ENCODE results near the gene CXCR5. TPM values are rescaled to one million over a fixed set of nuclear protein-coding genes. Genes with fewer than 3 reads are reported as not detected.

Gene CXCR5
- total RNA-seq, 2 donors from 2014 or later, result 0.07 TPM; not detected in 1

GRCh38 chr11:118938491-118939403 is 55.1 kb downstream of the CXCR5 start:
- H3K27me3 ChIP-seq (ENCODE audit: control insufficient read depth, insufficient read depth, low read length, poor library complexity, severe bottlenecking), result no peaks in the 10 kb centered on the region
- Mint-ChIP-seq H3K4me3 (no peak overlapping the region), H3K36me3 (ENCODE audit: low read depth) (no peaks in the 10 kb centered on the region), H3K4me1 (peaks cover 6% of the 10 kb centered on the region), H3K9me3 (no peaks in the 10 kb centered on the region), H3K27me3 (ENCODE audit: insufficient read depth) (peaks cover 31% of the 10 kb centered on the region), H3K27ac (no peak overlapping the region)
- no peak for DNase-seq
- WGBS, 2 experiments (ENCODE audit: insufficient coverage in 1 of 2, insufficient read length in 1 of 2), result 82 to 86% methylated on average over 10 to 11 of the region's 11 CpGs
- H3K9me3 ChIP-seq (ENCODE audit: control insufficient read depth, low read length), result no peaks in the 10 kb centered on the region
- H3K27ac ChIP-seq (ENCODE audit: low read depth, low read length), result no peak overlapping the region
- H3K4me1 ChIP-seq (ENCODE audit: control insufficient read depth, insufficient read depth, low read length), result no peaks in the 10 kb centered on the region
- no peak overlapping the region for H3K9ac ChIP-seq (ENCODE audit: extremely low read depth, low read length, poor library complexity, severe bottlenecking)
- no peak for TF ChIP-seq CTCF (conservative IDR thresholded peaks at IDR 0.05)
- H3K36me3 ChIP-seq (ENCODE audit: control insufficient read depth, insufficient read depth, low read length), result no peaks in the 10 kb centered on the region
- no peak overlapping the region for H3K4me3 ChIP-seq (ENCODE audit: low read length)

GRCh38 chr11:118939404-118939915 is 55.8 kb downstream of the CXCR5 start:
- TF ChIP-seq CTCF (conservative IDR thresholded peaks at IDR 0.05), result no peak
- H3K9me3 Mint-ChIP-seq, result no peaks in the 10 kb centered on the region
- Histone ChIP-seq H3K27ac (ENCODE audit: low read depth, low read length) (no peak overlapping the region), H3K36me3 (ENCODE audit: control insufficient read depth, insufficient read depth, low read length) (no peaks in the 10 kb centered on the region), H3K9ac (ENCODE audit: extremely low read depth, low read length, poor library complexity, severe bottlenecking) (no peak overlapping the region), H3K27me3 (ENCODE audit: control insufficient read depth, insufficient read depth, low read length, poor library complexity, severe bottlenecking) (no peaks in the 10 kb centered on the region), H3K4me3 (ENCODE audit: low read length) (no peak overlapping the region), H3K4me1 (ENCODE audit: control insufficient read depth, insufficient read depth, low read length) (no peaks in the 10 kb centered on the region), H3K9me3 (ENCODE audit: control insufficient read depth, low read length) (no peaks in the 10 kb centered on the region)
- H3K4me3 Mint-ChIP-seq, result no peak overlapping the region
- H3K27me3 Mint-ChIP-seq (ENCODE audit: insufficient read depth), result peaks cover 31% of the 10 kb centered on the region
- no peaks in the 10 kb centered on the region for H3K36me3 Mint-ChIP-seq (ENCODE audit: low read depth)
- peak; percentile 41 for DNase-seq
- no peak overlapping the region for H3K27ac Mint-ChIP-seq
- WGBS, 2 experiments (ENCODE audit: insufficient coverage in 1 of 2, insufficient read length in 1 of 2), result 73 to 74% methylated on average over 4 to 8 of the region's 8 CpGs
- peaks cover 5% of the 10 kb centered on the region for H3K4me1 Mint-ChIP-seq

GRCh38 chr11:118939953-118940598 is 56.4 kb downstream of the CXCR5 start:
- no peak overlapping the region for H3K27ac Mint-ChIP-seq
- H3K27me3 Mint-ChIP-seq (ENCODE audit: insufficient read depth), result peaks cover 33% of the 10 kb centered on the region
- DNase-seq, result peak; percentile 81

More at GRCh38 chr11:118939953-118940598, 56.4 kb downstream of the CXCR5 start:
- Mint-ChIP-seq H3K4me1 (peaks cover 5% of the 10 kb centered on the region), H3K36me3 (ENCODE audit: low read depth) (no peaks in the 10 kb centered on the region), H3K4me3 (no peak overlapping the region), H3K9me3 (no peaks in the 10 kb centered on the region)
- Histone ChIP-seq H3K9ac (ENCODE audit: extremely low read depth, low read length, poor library complexity, severe bottlenecking) (no peak overlapping the region), H3K9me3 (ENCODE audit: control insufficient read depth, low read length) (no peaks in the 10 kb centered on the region), H3K4me1 (ENCODE audit: control insufficient read depth, insufficient read depth, low read length) (no peaks in the 10 kb centered on the region), H3K27me3 (ENCODE audit: control insufficient read depth, insufficient read depth, low read length, poor library complexity, severe bottlenecking) (no peaks in the 10 kb centered on the region), H3K4me3 (ENCODE audit: low read length) (no peak overlapping the region), H3K27ac (ENCODE audit: low read depth, low read length) (no peak overlapping the region), H3K36me3 (ENCODE audit: control insufficient read depth, insufficient read depth, low read length) (no peaks in the 10 kb centered on the region)
- TF ChIP-seq CTCF (conservative IDR thresholded peaks at IDR 0.05), result no peak
- WGBS, 2 experiments (ENCODE audit: insufficient coverage in 1 of 2, insufficient read length in 1 of 2), result 30 to 60% methylated on average over 5 to 13 of the region's 13 CpGs
